LNCaP clone FGC (cell line): ENCODE data around the gene TMEM108.
A peak's percentile ranks its signal among the peaks of the same experiment; 100 is the strongest.

Source experiments
- DNase-seq: peaks from one replicate; pipeline ENCODE4 v3.0.0-alpha.2; 2011; ENCODE audit warnings: low read depth
- H3K4me3 ChIP-seq: 2 replicates; pipeline ENCODE4 v1.5.1; 2011; ENCODE audit warnings: mild to moderate bottlenecking, low read depth, low read length, control low read depth
- CTCF ChIP-seq: IDR thresholded peaks from 2 replicates; pipeline ENCODE4 v1.5.1; 2012; ENCODE audit warnings: mild to moderate bottlenecking; ENCODE audit not compliant: control insufficient read depth, insufficient read depth; ENCODE audit errors: extremely low read depth

The TMEM108 gene

GRCh38 chr3:133069556-133070286, 31.5 kb downstream of the TMEM108 start:
- TF ChIP-seq CTCF: no peak
- no peak for DNase-seq
- H3K4me3 ChIP-seq: no peak overlapping the region

GRCh38 chr3:133074977-133075376, 36.8 kb downstream of the TMEM108 start:
- no peak for TF ChIP-seq CTCF
- no peak for DNase-seq
- no peak overlapping the region for H3K4me3 ChIP-seq

DNA sequence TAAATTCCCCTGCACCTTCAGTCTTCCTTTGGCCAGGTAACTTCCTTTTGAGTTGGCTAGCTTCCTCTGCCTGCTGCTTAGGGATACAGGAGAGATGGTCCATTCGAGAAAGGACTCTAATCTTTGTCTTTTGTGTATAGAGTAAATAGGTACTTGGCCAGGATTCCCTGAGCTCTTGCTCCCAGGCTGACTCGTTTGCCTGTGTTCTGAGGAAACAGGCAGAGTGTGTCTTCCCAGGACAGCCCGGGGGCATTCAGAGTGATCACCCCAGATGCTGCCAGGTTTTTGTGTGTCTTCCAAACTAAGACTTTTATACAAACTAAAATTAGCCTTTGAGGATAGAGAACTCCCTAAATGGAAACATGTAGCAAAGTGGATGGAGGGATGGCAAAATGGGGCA, 39.5 kb downstream of the TMEM108 start:
- no peak for TF ChIP-seq CTCF
- peak overlapping the region; percentile 3; the same call in 1 of the 2 replicates for H3K4me3 ChIP-seq
- DNase-seq: peak; percentile 64

DNA sequence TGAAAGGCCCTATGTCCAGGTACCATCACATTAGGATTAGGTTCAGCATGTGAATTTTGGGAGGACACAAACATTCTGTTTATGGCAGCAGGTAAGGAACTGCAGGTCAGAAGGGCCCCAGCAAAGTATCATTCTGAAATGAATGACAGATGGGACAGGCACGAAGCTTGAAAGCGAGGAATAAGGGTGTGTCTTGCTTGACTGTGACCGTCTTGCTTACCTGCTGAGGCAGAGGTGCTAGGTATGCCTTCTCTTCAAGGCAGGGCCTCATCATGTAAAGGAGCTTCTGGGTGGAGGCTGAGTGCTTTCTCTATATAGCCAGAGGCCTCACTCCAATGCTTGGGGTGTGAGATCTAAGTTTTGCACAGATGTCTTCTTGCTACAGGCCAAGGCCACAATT, 41.4 kb downstream of the TMEM108 start:
- TF ChIP-seq CTCF: no peak
- no peak overlapping the region for H3K4me3 ChIP-seq
- DNase-seq: no peak

DNA sequence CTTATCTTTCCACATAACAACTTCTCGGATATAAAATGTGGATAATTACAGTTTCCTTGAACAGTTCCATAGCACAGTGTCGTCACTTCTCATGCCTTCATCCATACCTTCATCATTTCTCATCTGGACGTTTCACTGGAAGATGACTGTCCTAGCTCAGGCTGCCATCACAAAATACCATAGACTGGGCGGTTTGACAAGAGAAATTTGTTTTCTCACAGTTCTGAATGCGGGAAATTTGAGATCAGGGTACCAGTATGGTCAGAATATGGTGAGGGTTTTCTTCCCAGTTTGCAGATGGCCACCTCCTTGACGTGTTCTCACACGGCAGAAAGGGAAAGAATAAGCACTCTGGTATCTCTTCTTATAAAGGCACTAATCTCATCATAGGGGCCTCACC, 42.8 kb downstream of the TMEM108 start:
- no peak for TF ChIP-seq CTCF
- no peak for DNase-seq
- no peak overlapping the region for H3K4me3 ChIP-seq

- no peak overlapping the region for H3K4me3 ChIP-seq
- TF ChIP-seq CTCF: no peak
- DNase-seq: no peak
Measured at GRCh38 chr3:133083395-133083794, 45.2 kb downstream of the TMEM108 start.

DNA sequence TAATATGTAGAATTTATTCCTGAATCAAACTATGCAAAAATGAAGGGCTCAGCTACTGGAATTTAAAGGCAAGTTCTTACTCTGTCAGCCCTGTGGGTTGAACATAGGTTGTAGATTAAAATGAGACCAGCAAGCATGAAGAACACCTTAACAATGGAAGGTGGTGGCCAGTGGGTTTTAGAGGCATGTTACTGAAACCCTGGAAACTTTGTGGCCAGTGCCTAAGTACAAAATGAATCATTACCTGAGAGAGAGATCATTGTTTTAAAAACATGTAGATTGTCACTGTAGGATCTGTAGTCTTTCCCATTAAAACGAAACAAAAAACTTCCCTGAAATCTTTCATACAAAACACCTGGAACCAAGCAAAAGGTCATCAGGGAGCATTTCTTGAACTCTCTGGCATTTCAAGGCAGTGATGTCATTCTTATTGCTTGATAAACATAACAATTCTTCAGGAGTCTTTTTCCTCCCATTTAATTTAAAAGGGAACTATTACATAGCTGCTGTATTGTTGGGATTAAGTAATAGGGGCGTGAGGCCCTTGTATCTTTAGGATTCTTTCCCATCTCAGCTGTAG, 51.8 kb downstream of the TMEM108 start:
- no peak for DNase-seq
- no peak for TF ChIP-seq CTCF
- no peak overlapping the region for H3K4me3 ChIP-seq
